Measurements from ENCODE around the gene GUCD1. TPM values are rescaled to one million over a fixed set of nuclear protein-coding genes. Genes with fewer than 3 reads are reported as not detected.

The GUCD1 gene
- total and polyA plus RNA-seq, 2 of the 8 experiments (the other 6 are each of a cell fraction or from before 2014, with no cell fraction given): 85.2 to 128 TPM

DNA sequence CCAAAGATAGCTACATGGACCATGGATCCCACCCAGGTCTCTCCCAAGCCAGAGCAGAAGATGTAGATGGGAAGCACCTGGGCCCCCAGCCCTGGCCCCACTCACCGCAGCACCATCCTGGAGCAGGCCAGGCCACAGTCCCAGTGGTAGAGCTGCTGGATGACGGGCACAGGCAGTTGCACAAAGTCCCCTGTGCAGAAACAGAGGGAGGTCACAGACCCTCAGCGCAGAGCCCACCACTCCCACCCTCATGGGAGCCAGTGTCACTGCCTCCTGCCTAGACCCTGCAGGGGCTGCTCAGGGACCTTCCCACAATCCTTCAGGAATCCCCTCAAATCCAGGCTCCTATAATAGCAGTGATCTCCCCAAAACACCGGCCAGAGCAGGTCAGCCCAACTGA is 6.1 kb downstream of the GUCD1 start:
- DNase-seq (ENCODE audit: low read depth in 1 of 2, low spot score in 2 of 2): no peak
- Histone ChIP-seq H3K14ac (ENCODE audit: insufficient read length) (no peak overlapping the region), H2BK20ac (ENCODE audit: low read length) (no peak overlapping the region), H4K91ac (replicated peaks; ENCODE audit: insufficient read length, low read length) (no peak overlapping the region), H4K20me1 (replicated peaks in 1 of 2; ENCODE audit: control insufficient read depth in 1 of 2, insufficient read depth in 2 of 2, low read length in 2 of 2) (peaks cover 5 to 20% of the 10 kb centered on the region in 2 experiments), H2BK15ac (ENCODE audit: low read length) (no peak overlapping the region), H2AFZ (ENCODE audit: low read length) (no peak overlapping the region), H3K9me3 (ENCODE audit: insufficient read depth in 2 of 2, low read depth in 1 of 2, low read length in 1 of 2) (no peaks in the 10 kb centered on the region), H3K23me2 (ENCODE audit: low read depth, low read length) (no peaks in the 10 kb centered on the region), H2BK5ac (ENCODE audit: low read depth, low read length) (no peak overlapping the region), H2BK120ac (replicated peaks; ENCODE audit: low read depth, low read length) (no peak overlapping the region), H3K9ac (replicated peaks in 1 of 4; ENCODE audit: extremely low read depth in 1 of 4, low read depth in 3 of 4, low read length in 3 of 4) (no peak overlapping the region), H3K4ac (replicated peaks; ENCODE audit: insufficient read length, low read depth, low read length) (no peak overlapping the region), H3K79me2 (ENCODE audit: control insufficient read depth in 1 of 2, insufficient read depth in 2 of 2, low read length in 2 of 2) (peaks cover 3 to 40% of the 10 kb centered on the region in 2 experiments), H3K4me2 (ENCODE audit: insufficient read depth in 1 of 2, low read depth in 2 of 2, low read length in 2 of 2) (no peak overlapping the region), H2BK12ac (ENCODE audit: low read depth, low read length) (no peak overlapping the region), H3K56ac (replicated peaks; ENCODE audit: insufficient read length, low read depth, low read length) (no peak overlapping the region), H3K27ac (ENCODE audit: low read depth, low read length) (no peak overlapping the region), H3K79me1 (ENCODE audit: low read depth, low read length) (peaks cover 12% of the 10 kb centered on the region), H2AK5ac (ENCODE audit: low read depth, low read length) (no peak overlapping the region), H3K4me1 (replicated peaks in 1 of 4; ENCODE audit: control insufficient read depth in 3 of 4, insufficient read depth in 4 of 4, low read length in 3 of 4) (peaks cover 0 to 5% (median 1%) of the 10 kb centered on the region in 4 experiments; a peak in 5 of 7 replicates), H3K4me3 (ENCODE audit: extremely low read depth in 1 of 4, insufficient read depth in 2 of 4, low read depth in 3 of 4, low read length in 4 of 4) (no peak overlapping the region), H3K36me3 (ENCODE audit: control insufficient read depth in 2 of 4, insufficient read depth in 4 of 4, low read length in 3 of 4) (peaks cover 17 to 25% (median 19%) of the 10 kb centered on the region in 4 experiments; a peak in 7 of 8 replicates), H3K23ac (ENCODE audit: insufficient read length) (no peak overlapping the region), H4K5ac (ENCODE audit: insufficient read length, low read depth, low read length) (no peak overlapping the region), H4K8ac (ENCODE audit: extremely low read depth, insufficient read depth, low read length) (peak overlapping the region; percentile 72; the same call in 1 of the 2 replicates), H3K18ac (ENCODE audit: extremely low read depth, low read length) (no peak overlapping the region), H3K27me3 (replicated peaks in 1 of 4; ENCODE audit: control insufficient read depth in 3 of 4, extremely low read depth in 1 of 4, insufficient read depth in 3 of 4, low read length in 3 of 4) (no peaks in the 10 kb centered on the region)
- TF ChIP-seq, protein P1, sequence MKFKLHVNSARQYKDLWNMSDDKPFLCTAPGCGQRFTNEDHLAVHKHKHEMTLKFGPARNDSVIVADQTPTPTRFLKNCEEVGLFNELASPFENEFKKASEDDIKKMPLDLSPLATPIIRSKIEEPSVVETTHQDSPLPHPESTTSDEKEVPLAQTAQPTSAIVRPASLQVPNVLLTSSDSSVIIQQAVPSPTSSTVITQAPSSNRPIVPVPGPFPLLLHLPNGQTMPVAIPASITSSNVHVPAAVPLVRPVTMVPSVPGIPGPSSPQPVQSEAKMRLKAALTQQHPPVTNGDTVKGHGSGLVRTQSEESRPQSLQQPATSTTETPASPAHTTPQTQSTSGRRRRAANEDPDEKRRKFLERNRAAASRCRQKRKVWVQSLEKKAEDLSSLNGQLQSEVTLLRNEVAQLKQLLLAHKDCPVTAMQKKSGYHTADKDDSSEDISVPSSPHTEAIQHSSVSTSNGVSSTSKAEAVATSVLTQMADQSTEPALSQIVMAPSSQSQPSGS (IDR thresholded peaks at IDR 0.05; ENCODE audit: low read length): no peak
- TF ChIP-seq ASH2L (IDR thresholded peaks at IDR 0.05; ENCODE audit: low read length): no peak
- TF ChIP-seq, protein P2, sequence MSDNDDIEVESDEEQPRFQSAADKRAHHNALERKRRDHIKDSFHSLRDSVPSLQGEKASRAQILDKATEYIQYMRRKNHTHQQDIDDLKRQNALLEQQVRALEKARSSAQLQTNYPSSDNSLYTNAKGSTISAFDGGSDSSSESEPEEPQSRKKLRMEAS (IDR thresholded peaks at IDR 0.05): no peak
- no peak for TF ChIP-seq RFX5 (IDR thresholded peaks at IDR 0.05; ENCODE audit: borderline replicate concordance, low read depth, low read length)
- TF ChIP-seq NANOG (IDR thresholded peaks at IDR 0.05; ENCODE audit: insufficient read depth, low read depth, low read length, poor library complexity, severe bottlenecking): no peak
- TF ChIP-seq CTBP2 (IDR thresholded peaks at IDR 0.05; ENCODE audit: borderline replicate concordance, insufficient read depth, insufficient read length, low read length): no peak
- no peak for TF ChIP-seq RBBP5 (IDR thresholded peaks at IDR 0.05; ENCODE audit: borderline replicate concordance, low read depth, low read length)
- no peak for TF ChIP-seq ZNF274 (IDR thresholded peaks at IDR 0.05; ENCODE audit: borderline replicate concordance, extremely low read depth, low read length)
- FAIRE-seq: no peak
- CTCF ChIA-PET (ENCODE audit: partially characterized antibody): interaction anchor here (1.6 to 2.7 kb wide), 2 partner anchors 22 to 46 kb away, joined by 4 to 8 read pairs; no protein-coding TSS in a partner anchor
- POLR2A ChIA-PET (ENCODE audit: partially characterized antibody): interaction anchor here (1.4 kb wide), 1 partner anchor 11 kb away, joined by 4 read pairs; no protein-coding TSS in a partner anchor
- WGBS, 2 experiments (ENCODE audit: extremely low coverage in 1 of 2, insufficient coverage in 1 of 2, insufficient read length in 1 of 2, insufficient replicate concordance in 2 of 2, low coverage in 1 of 2, low lambda C conversion rate in 2 of 2, missing lambda C conversion rate in 1 of 2): 92% methylated on average over 4 of the region's 4 CpGs; no CpG with 5 or more reads in 1 of the 2 experiments
